22Rv1 (cell line): Measurements from ENCODE around the gene TBX21.

Experiments
- CTCF ChIP-seq: fragments of 450-650 bp; IDR thresholded peaks from 2 replicates; pipeline ENCODE4 v1.5.1; 2017; ENCODE audit warnings: mild to moderate bottlenecking
- ZFX ChIP-seq: fragments of 450-650 bp; IDR thresholded peaks from 2 replicates; pipeline ENCODE4 v1.6.1; 2017; ENCODE audit warnings: antibody characterized with exemption, borderline replicate concordance

- peak; percentile 70 for TF ChIP-seq CTCF
- TF ChIP-seq ZFX, result no peak
Observed at GRCh38 chr17:47733047-47733673, at the start of gene TBX21.
